HG03432 (cell line): ENCODE data around the gene HBA2.
"Not testable (repeated sequence)": the region's sequence is repeated elsewhere in the genome, so short reads cannot be mapped to it uniquely, and the experiment has no call there.

Experiments
- ATAC-seq: cut with Tn5 transposase; IDR thresholded peaks from one replicate; pipeline ENCODE4 v1.9.1; 2021; ENCODE audit warnings: mild to moderate bottlenecking, moderate library complexity; ENCODE audit not compliant: unreplicated experiment

Gene HBA2

GRCh38 chr16:172374-172941 is at the start of gene HBA2:
Gene HBA2 (plus strand): TSS chr16:172876. CDS start chr16:172913, 37 bp downstream.
- ATAC-seq, result not testable (repeated sequence)

- not testable (repeated sequence) for ATAC-seq
Observed at GRCh38 chr16:123558-124350, 48.9 kb upstream of the HBA2 start.

- ATAC-seq, result no peak
Observed at GRCh38 chr16:125011-125410, 47.7 kb upstream of the HBA2 start.

GRCh38 chr16:129075-129474 is 43.6 kb upstream of the HBA2 start:
- ATAC-seq, result no peak

GRCh38 chr16:130533-131173 is 42.0 kb upstream of the HBA2 start:
- ATAC-seq, result no peak

- no peak for ATAC-seq
Observed at GRCh38 chr16:132120-132519, 40.6 kb upstream of the HBA2 start.

- no peak for ATAC-seq
Observed at GRCh38 chr16:133716-134115, 39.0 kb upstream of the HBA2 start.

GRCh38 chr16:138049-138417 is 34.6 kb upstream of the HBA2 start:
- no peak for ATAC-seq

GRCh38 chr16:140175-140857 is 32.4 kb upstream of the HBA2 start:
- ATAC-seq, result no peak

GRCh38 chr16:142405-142967 is 30.2 kb upstream of the HBA2 start:
- no peak for ATAC-seq

GRCh38 chr16:143047-143446 is 29.6 kb upstream of the HBA2 start:
- no peak for ATAC-seq

- no peak for ATAC-seq
Observed at GRCh38 chr16:143456-143855, 29.2 kb upstream of the HBA2 start.

- no peak for ATAC-seq
Observed at GRCh38 chr16:144797-145252, 27.9 kb upstream of the HBA2 start.

- ATAC-seq, result no peak
Observed at GRCh38 chr16:146646-147045, 26.0 kb upstream of the HBA2 start.

- ATAC-seq, result no peak
Observed at GRCh38 chr16:149024-149660, 23.5 kb upstream of the HBA2 start.

- no peak for ATAC-seq
Observed at GRCh38 chr16:152141-153128, 20.2 kb upstream of the HBA2 start, which contains the start of gene HBZ. Gene HBZ (plus strand): TSS chr16:152644. CDS start chr16:152910, 266 bp downstream.

GRCh38 chr16:153129-153521 is 19.6 kb upstream of the HBA2 start:
- ATAC-seq, result not testable (repeated sequence)

- not testable (repeated sequence) for ATAC-seq
Observed at GRCh38 chr16:153550-154216, 19.0 kb upstream of the HBA2 start.
